ENCODE data around the gene TRAT1. TPM values are rescaled to one million over a fixed set of nuclear protein-coding genes. Genes with fewer than 3 reads are reported as not detected.
"Not testable (repeated sequence)": the region's sequence is repeated elsewhere in the genome, so short reads cannot be mapped to it uniquely, and the experiment has no call there.

The TRAT1 gene
- total RNA-seq, 1 experiment from 2014 or later, result 0.11 TPM

DNA sequence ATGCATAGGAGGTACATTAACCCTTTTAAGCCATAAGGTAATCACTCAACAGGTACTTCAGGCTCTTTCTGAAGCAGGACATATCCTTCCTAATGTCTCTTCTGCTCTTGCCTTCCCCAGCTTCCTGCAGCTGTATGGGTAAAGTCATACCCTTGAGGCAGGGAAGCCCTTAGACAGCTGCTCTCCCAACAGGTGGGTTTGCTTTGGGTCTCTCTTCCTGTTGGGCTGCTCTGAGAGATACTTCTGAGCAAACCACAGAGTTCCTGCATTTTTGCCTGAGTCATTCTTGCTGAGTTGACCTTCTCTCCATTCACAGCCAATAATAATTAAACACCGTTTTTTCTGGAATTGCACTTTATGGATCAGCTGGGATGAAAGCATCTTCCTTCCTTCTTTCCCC, 2.0 kb upstream of the TRAT1 start (continued):
- TF ChIP-seq ZNF416 (CRISPR knock-in tag; IDR thresholded peaks at IDR 0.05) (no peak), ETV6 (CRISPR knock-in tag; IDR thresholded peaks at IDR 0.05) (no peak), JAZF1 (CRISPR knock-in tag; IDR thresholded peaks at IDR 0.05) (no peak), GABPB1 (CRISPR knock-in tag; IDR thresholded peaks at IDR 0.05) (no peak), ZNF317 (CRISPR knock-in tag; IDR thresholded peaks at IDR 0.05; ENCODE audit: borderline replicate concordance, low read depth) (no peak)
- TF ChIP-seq, protein P1, sequence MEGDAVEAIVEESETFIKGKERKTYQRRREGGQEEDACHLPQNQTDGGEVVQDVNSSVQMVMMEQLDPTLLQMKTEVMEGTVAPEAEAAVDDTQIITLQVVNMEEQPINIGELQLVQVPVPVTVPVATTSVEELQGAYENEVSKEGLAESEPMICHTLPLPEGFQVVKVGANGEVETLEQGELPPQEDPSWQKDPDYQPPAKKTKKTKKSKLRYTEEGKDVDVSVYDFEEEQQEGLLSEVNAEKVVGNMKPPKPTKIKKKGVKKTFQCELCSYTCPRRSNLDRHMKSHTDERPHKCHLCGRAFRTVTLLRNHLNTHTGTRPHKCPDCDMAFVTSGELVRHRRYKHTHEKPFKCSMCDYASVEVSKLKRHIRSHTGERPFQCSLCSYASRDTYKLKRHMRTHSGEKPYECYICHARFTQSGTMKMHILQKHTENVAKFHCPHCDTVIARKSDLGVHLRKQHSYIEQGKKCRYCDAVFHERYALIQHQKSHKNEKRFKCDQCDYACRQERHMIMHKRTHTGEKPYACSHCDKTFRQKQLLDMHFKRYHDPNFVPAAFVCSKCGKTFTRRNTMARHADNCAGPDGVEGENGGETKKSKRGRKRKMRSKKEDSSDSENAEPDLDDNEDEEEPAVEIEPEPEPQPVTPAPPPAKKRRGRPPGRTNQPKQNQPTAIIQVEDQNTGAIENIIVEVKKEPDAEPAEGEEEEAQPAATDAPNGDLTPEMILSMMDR (IDR thresholded peaks at IDR 0.05), result no peak

DNA sequence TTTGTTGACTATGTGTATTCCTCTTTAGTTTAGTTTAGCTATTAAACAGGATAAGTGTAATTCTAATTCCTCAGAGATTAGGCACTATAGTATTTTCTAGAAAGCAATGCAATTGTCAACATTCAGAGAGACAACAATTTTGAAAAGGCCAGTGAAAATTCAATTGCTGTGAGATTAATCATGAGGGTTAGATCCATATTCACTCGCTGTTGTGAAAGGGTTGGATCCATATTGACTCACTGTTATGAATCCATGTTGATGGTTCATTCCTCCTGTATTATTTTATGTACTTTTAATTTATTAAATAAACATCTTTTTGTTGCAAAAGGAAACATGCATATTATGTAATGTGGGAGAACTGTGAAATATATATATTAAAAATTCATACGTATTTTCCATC, 641 bp downstream of the TRAT1 start:
- POLR2A ChIA-PET, result no interaction called here
- no peak for ATAC-seq
- DNase-seq (ENCODE audit: low spot score), result no peak
- Mint-ChIP-seq H3K9me3 (no peaks in the 10 kb centered on the region), H3K36me3 (no peaks in the 10 kb centered on the region), H3K4me3 (no peak overlapping the region), H3K27me3 (ENCODE audit: low read depth) (no peaks in the 10 kb centered on the region), H3K27ac (no peak overlapping the region), H3K4me1 (no peaks in the 10 kb centered on the region)
- CTCF ChIA-PET, result no interaction called here
- TF ChIP-seq, protein P2, sequence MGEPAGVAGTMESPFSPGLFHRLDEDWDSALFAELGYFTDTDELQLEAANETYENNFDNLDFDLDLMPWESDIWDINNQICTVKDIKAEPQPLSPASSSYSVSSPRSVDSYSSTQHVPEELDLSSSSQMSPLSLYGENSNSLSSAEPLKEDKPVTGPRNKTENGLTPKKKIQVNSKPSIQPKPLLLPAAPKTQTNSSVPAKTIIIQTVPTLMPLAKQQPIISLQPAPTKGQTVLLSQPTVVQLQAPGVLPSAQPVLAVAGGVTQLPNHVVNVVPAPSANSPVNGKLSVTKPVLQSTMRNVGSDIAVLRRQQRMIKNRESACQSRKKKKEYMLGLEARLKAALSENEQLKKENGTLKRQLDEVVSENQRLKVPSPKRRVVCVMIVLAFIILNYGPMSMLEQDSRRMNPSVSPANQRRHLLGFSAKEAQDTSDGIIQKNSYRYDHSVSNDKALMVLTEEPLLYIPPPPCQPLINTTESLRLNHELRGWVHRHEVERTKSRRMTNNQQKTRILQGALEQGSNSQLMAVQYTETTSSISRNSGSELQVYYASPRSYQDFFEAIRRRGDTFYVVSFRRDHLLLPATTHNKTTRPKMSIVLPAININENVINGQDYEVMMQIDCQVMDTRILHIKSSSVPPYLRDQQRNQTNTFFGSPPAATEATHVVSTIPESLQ (CRISPR knock-in tag; IDR thresholded peaks at IDR 0.05), result no peak
- TF ChIP-seq TP53 (CRISPR knock-in tag; IDR thresholded peaks at IDR 0.05), result no peak
- TF ChIP-seq FOXJ3 (CRISPR knock-in tag; IDR thresholded peaks at IDR 0.05; ENCODE audit: borderline replicate concordance), result no peak
- no peak for TF ChIP-seq ZNF416 (CRISPR knock-in tag; IDR thresholded peaks at IDR 0.05)
- no peak for TF ChIP-seq JUN (CRISPR knock-in tag; IDR thresholded peaks at IDR 0.05)
- TF ChIP-seq, protein P3, sequence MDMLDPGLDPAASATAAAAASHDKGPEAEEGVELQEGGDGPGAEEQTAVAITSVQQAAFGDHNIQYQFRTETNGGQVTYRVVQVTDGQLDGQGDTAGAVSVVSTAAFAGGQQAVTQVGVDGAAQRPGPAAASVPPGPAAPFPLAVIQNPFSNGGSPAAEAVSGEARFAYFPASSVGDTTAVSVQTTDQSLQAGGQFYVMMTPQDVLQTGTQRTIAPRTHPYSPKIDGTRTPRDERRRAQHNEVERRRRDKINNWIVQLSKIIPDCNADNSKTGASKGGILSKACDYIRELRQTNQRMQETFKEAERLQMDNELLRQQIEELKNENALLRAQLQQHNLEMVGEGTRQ (CRISPR knock-in tag; IDR thresholded peaks at IDR 0.05), result no peak
- TF ChIP-seq ESRRA (CRISPR knock-in tag; IDR thresholded peaks at IDR 0.05; ENCODE audit: borderline replicate concordance), result no peak
- TF ChIP-seq GTF2I (CRISPR knock-in tag; conservative IDR thresholded peaks at IDR 0.05), result no peak
- no peak for TF ChIP-seq JAZF1 (CRISPR knock-in tag; IDR thresholded peaks at IDR 0.05)
- TF ChIP-seq, protein P4, sequence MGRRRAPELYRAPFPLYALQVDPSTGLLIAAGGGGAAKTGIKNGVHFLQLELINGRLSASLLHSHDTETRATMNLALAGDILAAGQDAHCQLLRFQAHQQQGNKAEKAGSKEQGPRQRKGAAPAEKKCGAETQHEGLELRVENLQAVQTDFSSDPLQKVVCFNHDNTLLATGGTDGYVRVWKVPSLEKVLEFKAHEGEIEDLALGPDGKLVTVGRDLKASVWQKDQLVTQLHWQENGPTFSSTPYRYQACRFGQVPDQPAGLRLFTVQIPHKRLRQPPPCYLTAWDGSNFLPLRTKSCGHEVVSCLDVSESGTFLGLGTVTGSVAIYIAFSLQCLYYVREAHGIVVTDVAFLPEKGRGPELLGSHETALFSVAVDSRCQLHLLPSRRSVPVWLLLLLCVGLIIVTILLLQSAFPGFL (CRISPR knock-in tag; IDR thresholded peaks at IDR 0.05; ENCODE audit: borderline replicate concordance), result no peak
- TF ChIP-seq, protein P5, sequence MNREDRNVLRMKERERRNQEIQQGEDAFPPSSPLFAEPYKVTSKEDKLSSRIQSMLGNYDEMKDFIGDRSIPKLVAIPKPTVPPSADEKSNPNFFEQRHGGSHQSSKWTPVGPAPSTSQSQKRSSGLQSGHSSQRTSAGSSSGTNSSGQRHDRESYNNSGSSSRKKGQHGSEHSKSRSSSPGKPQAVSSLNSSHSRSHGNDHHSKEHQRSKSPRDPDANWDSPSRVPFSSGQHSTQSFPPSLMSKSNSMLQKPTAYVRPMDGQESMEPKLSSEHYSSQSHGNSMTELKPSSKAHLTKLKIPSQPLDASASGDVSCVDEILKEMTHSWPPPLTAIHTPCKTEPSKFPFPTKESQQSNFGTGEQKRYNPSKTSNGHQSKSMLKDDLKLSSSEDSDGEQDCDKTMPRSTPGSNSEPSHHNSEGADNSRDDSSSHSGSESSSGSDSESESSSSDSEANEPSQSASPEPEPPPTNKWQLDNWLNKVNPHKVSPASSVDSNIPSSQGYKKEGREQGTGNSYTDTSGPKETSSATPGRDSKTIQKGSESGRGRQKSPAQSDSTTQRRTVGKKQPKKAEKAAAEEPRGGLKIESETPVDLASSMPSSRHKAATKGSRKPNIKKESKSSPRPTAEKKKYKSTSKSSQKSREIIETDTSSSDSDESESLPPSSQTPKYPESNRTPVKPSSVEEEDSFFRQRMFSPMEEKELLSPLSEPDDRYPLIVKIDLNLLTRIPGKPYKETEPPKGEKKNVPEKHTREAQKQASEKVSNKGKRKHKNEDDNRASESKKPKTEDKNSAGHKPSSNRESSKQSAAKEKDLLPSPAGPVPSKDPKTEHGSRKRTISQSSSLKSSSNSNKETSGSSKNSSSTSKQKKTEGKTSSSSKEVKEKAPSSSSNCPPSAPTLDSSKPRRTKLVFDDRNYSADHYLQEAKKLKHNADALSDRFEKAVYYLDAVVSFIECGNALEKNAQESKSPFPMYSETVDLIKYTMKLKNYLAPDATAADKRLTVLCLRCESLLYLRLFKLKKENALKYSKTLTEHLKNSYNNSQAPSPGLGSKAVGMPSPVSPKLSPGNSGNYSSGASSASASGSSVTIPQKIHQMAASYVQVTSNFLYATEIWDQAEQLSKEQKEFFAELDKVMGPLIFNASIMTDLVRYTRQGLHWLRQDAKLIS (CRISPR knock-in tag; IDR thresholded peaks at IDR 0.05; ENCODE audit: borderline replicate concordance), result no peak
- TF ChIP-seq, protein P6, sequence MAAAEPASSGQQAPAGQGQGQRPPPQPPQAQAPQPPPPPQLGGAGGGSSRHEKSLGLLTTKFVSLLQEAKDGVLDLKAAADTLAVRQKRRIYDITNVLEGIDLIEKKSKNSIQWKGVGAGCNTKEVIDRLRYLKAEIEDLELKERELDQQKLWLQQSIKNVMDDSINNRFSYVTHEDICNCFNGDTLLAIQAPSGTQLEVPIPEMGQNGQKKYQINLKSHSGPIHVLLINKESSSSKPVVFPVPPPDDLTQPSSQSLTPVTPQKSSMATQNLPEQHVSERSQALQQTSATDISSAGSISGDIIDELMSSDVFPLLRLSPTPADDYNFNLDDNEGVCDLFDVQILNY (CRISPR knock-in tag; IDR thresholded peaks at IDR 0.05), result no peak
- no peak for TF ChIP-seq GRHL2 (CRISPR knock-in tag; IDR thresholded peaks at IDR 0.05; ENCODE audit: insufficient replicate concordance, severe bottlenecking)
- TF ChIP-seq SMAD4 (CRISPR knock-in tag; IDR thresholded peaks at IDR 0.05), result no peak
- TF ChIP-seq NR2C2 (CRISPR knock-in tag; IDR thresholded peaks at IDR 0.05), result no peak
- no peak for TF ChIP-seq CREB1 (CRISPR knock-in tag; IDR thresholded peaks at IDR 0.05)
- TF ChIP-seq EMX1 (CRISPR knock-in tag; IDR thresholded peaks at IDR 0.05), result no peak
- TF ChIP-seq, protein P7, sequence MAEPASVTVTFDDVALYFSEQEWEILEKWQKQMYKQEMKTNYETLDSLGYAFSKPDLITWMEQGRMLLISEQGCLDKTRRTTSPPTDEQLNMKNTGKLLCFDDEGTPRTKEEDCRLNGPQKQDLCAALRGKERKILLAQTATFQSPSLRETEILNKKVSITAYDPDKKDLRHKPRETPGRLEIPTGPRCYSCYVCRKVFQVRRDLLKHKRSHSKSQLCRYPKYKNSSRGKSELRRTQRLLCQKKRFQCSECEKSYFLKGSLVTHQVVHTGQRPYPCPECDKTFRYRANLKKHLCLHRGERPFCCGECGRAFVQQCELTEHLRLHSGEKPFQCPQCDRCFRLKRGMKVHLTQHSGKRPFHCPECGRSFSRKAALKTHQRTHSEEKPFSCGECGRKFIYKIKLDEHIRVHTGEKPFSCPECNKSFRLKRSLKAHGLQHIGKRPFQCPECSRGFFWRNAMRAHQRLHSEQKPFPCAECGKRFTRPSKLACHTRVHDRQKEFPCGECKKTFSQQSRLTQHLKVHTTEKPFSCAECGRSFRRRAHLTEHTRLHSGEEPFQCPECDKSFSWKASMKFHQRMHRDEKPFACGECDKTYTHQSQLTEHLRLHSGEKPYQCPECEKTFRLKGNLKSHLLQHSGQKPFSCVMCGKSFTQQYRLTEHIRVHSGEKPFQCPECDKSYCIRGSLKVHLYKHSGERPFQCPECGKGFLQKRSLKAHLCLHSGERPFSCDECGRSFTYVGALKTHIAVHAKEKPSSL (CRISPR knock-in tag; conservative IDR thresholded peaks at IDR 0.05), result no peak
- TF ChIP-seq RELA (CRISPR knock-in tag; IDR thresholded peaks at IDR 0.05; ENCODE audit: borderline replicate concordance), result no peak

DNA sequence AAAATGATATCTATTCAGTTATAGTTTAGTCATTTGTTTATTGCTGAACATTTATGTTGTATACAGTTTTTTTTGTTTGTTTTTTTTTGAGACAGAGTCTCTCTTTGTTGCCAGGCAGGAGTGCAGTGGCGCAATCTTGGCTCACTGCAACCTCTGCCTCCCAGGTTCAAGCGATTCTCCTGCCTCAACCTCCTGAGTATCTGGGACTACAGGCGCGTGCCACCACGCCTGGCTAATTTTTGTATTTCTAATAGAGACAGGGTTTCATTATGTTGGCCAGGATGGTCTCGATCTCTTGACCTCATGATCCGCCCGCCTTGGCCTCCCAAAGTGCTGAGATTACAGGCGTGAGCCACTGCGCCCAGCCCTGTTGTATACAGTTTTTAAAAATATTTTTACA, 1.2 kb downstream of the TRAT1 start:
- not testable (repeated sequence) for H3K4me3 Mint-ChIP-seq

More for the DNA sequence above, 1.2 kb downstream of the TRAT1 start:
- H3K27ac Mint-ChIP-seq; DNase-seq (ENCODE audit: low spot score); H3K27me3 Mint-ChIP-seq (ENCODE audit: low read depth); CTCF ChIA-PET; ATAC-seq; POLR2A ChIA-PET; H3K4me1 Mint-ChIP-seq; H3K36me3 Mint-ChIP-seq; H3K9me3 Mint-ChIP-seq: not testable (repeated sequence)
